KMS-11 (cell line): ENCODE measurements around the gene SRR.

Experiments used
- H2AFZ ChIP-seq: fragments of 200-600 bp; sonication (generic); 2 replicates; pipeline ENCODE4 v1.6.1; 2016; ENCODE audit warnings: antibody characterized with exemption, mixed run types, low read depth
- H3K27ac ChIP-seq: fragments of 200-600 bp; sonication (generic); 2 replicates; pipeline ENCODE4 v1.6.1; 2016; ENCODE audit warnings: mild to moderate bottlenecking, mixed run types
- H3K27me3 ChIP-seq: fragments of 200-600 bp; sonication (generic); 2 replicates; pipeline ENCODE4 v1.6.1; 2017; ENCODE audit warnings: mild to moderate bottlenecking, low read depth, mixed run types, moderate library complexity; ENCODE audit not compliant: insufficient read depth
- H3K36me3 ChIP-seq: fragments of 200-600 bp; sonication (generic); 2 replicates; pipeline ENCODE4 v1.6.1; 2017; ENCODE audit warnings: mild to moderate bottlenecking, mixed run types; ENCODE audit not compliant: insufficient read depth
- H3K4me1 ChIP-seq: fragments of 200-600 bp; sonication (generic); 2 replicates; pipeline ENCODE4 v1.6.1; 2016; ENCODE audit warnings: mild to moderate bottlenecking, low read depth, mixed run types; ENCODE audit not compliant: poor library complexity, severe bottlenecking
- H3K4me2 ChIP-seq: fragments of 200-600 bp; sonication (generic); 2 replicates; pipeline ENCODE4 v1.7.0; 2016; ENCODE audit warnings: mild to moderate bottlenecking, mixed run types
- H3K4me3 ChIP-seq: fragments of 200-600 bp; sonication (generic); IDR thresholded peaks from 2 replicates; pipeline ENCODE4 v1.6.1; 2017; ENCODE audit warnings: low read depth, low read length, mixed read lengths; ENCODE audit not compliant: insufficient read depth
- H3K79me2 ChIP-seq: fragments of 200-600 bp; sonication (generic); 2 replicates; pipeline ENCODE4 v1.6.1; 2016; ENCODE audit warnings: low read depth, mixed run types; ENCODE audit not compliant: insufficient read depth
- H3K9ac ChIP-seq: fragments of 200-600 bp; sonication (generic); 2 replicates; pipeline ENCODE4 v1.6.1; 2016; ENCODE audit warnings: mild to moderate bottlenecking, mixed run types
- H4K20me1 ChIP-seq: fragments of 200-600 bp; sonication (generic); 2 replicates; pipeline ENCODE4 v1.6.1; 2016; ENCODE audit warnings: mild to moderate bottlenecking, mixed run types; ENCODE audit not compliant: insufficient read depth
- CTCF ChIP-seq: fragments of 200-600 bp; sonication (generic); conservative IDR thresholded peaks from 2 replicates; pipeline ENCODE4 v1.6.1; 2017; ENCODE audit warnings: low read depth, mild to moderate bottlenecking, antibody characterized with exemption, low read length, moderate library complexity, mixed read lengths

The SRR gene

GRCh38 chr17:2297023-2297422, 6.7 kb upstream of the SRR start:
- no peak overlapping the region for H3K4me2 ChIP-seq
- no peaks in the 10 kb centered on the region for H3K27me3 ChIP-seq
- no peak overlapping the region for H3K9ac ChIP-seq
- no peak overlapping the region for H2AFZ ChIP-seq
- H3K79me2 ChIP-seq = no peaks in the 10 kb centered on the region
- H3K4me3 ChIP-seq = no peak overlapping the region
- peaks cover 8% of the 10 kb centered on the region for H3K4me1 ChIP-seq
- no peaks in the 10 kb centered on the region for H4K20me1 ChIP-seq
- H3K36me3 ChIP-seq = no peaks in the 10 kb centered on the region
- H3K27ac ChIP-seq = no peak overlapping the region
- TF ChIP-seq CTCF = no peak

GRCh38 chr17:2299136-2299535, 4.6 kb upstream of the SRR start:
- peaks cover 14% of the 10 kb centered on the region for H3K4me1 ChIP-seq
- H3K27ac ChIP-seq = no peak overlapping the region
- H3K79me2 ChIP-seq = no peaks in the 10 kb centered on the region
- H3K4me2 ChIP-seq = no peak overlapping the region
- H4K20me1 ChIP-seq = no peaks in the 10 kb centered on the region
- no peak overlapping the region for H3K4me3 ChIP-seq
- no peak for TF ChIP-seq CTCF
- H3K9ac ChIP-seq = no peak overlapping the region
- no peaks in the 10 kb centered on the region for H3K36me3 ChIP-seq
- H2AFZ ChIP-seq = no peak overlapping the region
- H3K27me3 ChIP-seq = no peaks in the 10 kb centered on the region

- Histone ChIP-seq H3K36me3 (no peaks in the 10 kb centered on the region), H3K27ac (no peak overlapping the region), H3K79me2 (no peaks in the 10 kb centered on the region)
Observed at GRCh38 chr17:2299756-2300155, 4.0 kb upstream of the SRR start.

GRCh38 chr17:2302778-2303203, 959 bp upstream of the SRR start:
- no peak overlapping the region for H3K4me3 ChIP-seq
- no peaks in the 10 kb centered on the region for H3K27me3 ChIP-seq
- H3K27ac ChIP-seq = no peak overlapping the region
- no peaks in the 10 kb centered on the region for H4K20me1 ChIP-seq
- TF ChIP-seq CTCF = no peak
- peak overlapping the region; percentile 71 for H2AFZ ChIP-seq
- peak overlapping the region; percentile 46; the same call in 1 of the 2 replicates for H3K9ac ChIP-seq
- no peaks in the 10 kb centered on the region for H3K36me3 ChIP-seq
- peaks cover 14% of the 10 kb centered on the region for H3K4me1 ChIP-seq
- peak overlapping the region; percentile 77 for H3K4me2 ChIP-seq
- H3K79me2 ChIP-seq = no peaks in the 10 kb centered on the region

More at GRCh38 chr17:2299756-2300155, 4.0 kb upstream of the SRR start:
- TF ChIP-seq CTCF = no peak
- Histone ChIP-seq H3K4me3 (no peak overlapping the region), H3K4me1 (peaks cover 14% of the 10 kb centered on the region), H3K27me3 (no peaks in the 10 kb centered on the region), H2AFZ (no peak overlapping the region), H4K20me1 (no peaks in the 10 kb centered on the region), H3K9ac (no peak overlapping the region), H3K4me2 (no peak overlapping the region)
